BLaER1 (cell line): ENCODE results near the gene IL18BP.

Experiments used
- H3K27ac ChIP-seq: shearing (Covaris generic); formaldehyde crosslinking; 2 replicates; pipeline ENCODE4 v1.8.1; 2022
- H3K27me3 ChIP-seq: shearing (Covaris generic); formaldehyde crosslinking; 2 replicates; pipeline ENCODE4 v1.8.1; 2022
- H3K36me3 ChIP-seq: shearing (Covaris generic); formaldehyde crosslinking; 2 replicates; pipeline ENCODE4 v1.8.1; 2022
- H3K4me1 ChIP-seq: shearing (Covaris generic); formaldehyde crosslinking; 2 replicates; pipeline ENCODE4 v1.8.1; 2022
- H3K4me2 ChIP-seq: shearing (Covaris generic); formaldehyde crosslinking; 2 replicates; pipeline ENCODE4 v1.8.1; 2022
- H3K4me3 ChIP-seq: shearing (Covaris generic); formaldehyde crosslinking; 2 replicates; pipeline ENCODE4 v1.8.1; 2022
- H3K9ac ChIP-seq: shearing (Covaris generic); formaldehyde crosslinking; 2 replicates; pipeline ENCODE4 v1.8.1; 2022
- H3K9me3 ChIP-seq: shearing (Covaris generic); formaldehyde crosslinking; 2 replicates; pipeline ENCODE4 v1.8.1; 2022
- H4K20me1 ChIP-seq: shearing (Covaris generic); formaldehyde crosslinking; 2 replicates; pipeline ENCODE4 v1.8.1; 2022
- Cebpa-rat ChIP-seq: shearing (Covaris generic); IDR thresholded peaks from 2 replicates; pipeline ENCODE4 v1.8.1; 2022

IL18BP gene

GRCh38 chr11:71995726-71996291, 2.9 kb upstream of the IL18BP start:
- no peaks in the 10 kb centered on the region for H3K27me3 ChIP-seq
- H3K4me2 ChIP-seq: no peak overlapping the region
- H3K9me3 ChIP-seq: peaks cover 4% of the 10 kb centered on the region; the same call in 1 of the 2 replicates
- H3K4me1 ChIP-seq: peaks cover 25% of the 10 kb centered on the region
- H4K20me1 ChIP-seq: no peaks in the 10 kb centered on the region
- H3K27ac ChIP-seq: no peak overlapping the region
- H3K4me3 ChIP-seq: no peak overlapping the region
- H3K36me3 ChIP-seq: peaks cover 33% of the 10 kb centered on the region
- no peak for TF ChIP-seq Cebpa-rat
- no peak overlapping the region for H3K9ac ChIP-seq

GRCh38 chr11:71996517-71996916, 2.2 kb upstream of the IL18BP start:
- no peak for TF ChIP-seq Cebpa-rat
- H4K20me1 ChIP-seq: peaks cover 7% of the 10 kb centered on the region
- H3K4me1 ChIP-seq: peaks cover 23% of the 10 kb centered on the region
- H3K36me3 ChIP-seq: peaks cover 37% of the 10 kb centered on the region
- H3K9me3 ChIP-seq: peaks cover 4% of the 10 kb centered on the region; the same call in 1 of the 2 replicates
- H3K4me3 ChIP-seq: no peak overlapping the region
- H3K27ac ChIP-seq: no peak overlapping the region
- no peak overlapping the region for H3K4me2 ChIP-seq
- no peak overlapping the region for H3K9ac ChIP-seq
- H3K27me3 ChIP-seq: no peaks in the 10 kb centered on the region

- peaks cover 11% of the 10 kb centered on the region for H4K20me1 ChIP-seq
- H3K4me1 ChIP-seq: peaks cover 21% of the 10 kb centered on the region
- H3K4me2 ChIP-seq: no peak overlapping the region
These were observed 1.8 kb upstream of the IL18BP start for GRCh38 chr11:71996946-71997345.

GRCh38 chr11:71997594-71997993, 1.1 kb upstream of the IL18BP start:
- TF ChIP-seq Cebpa-rat: no peak
- H3K9ac ChIP-seq: no peak overlapping the region
- peaks cover 18% of the 10 kb centered on the region for H4K20me1 ChIP-seq
- peaks cover 48% of the 10 kb centered on the region for H3K36me3 ChIP-seq
- H3K4me1 ChIP-seq: peaks cover 21% of the 10 kb centered on the region
- H3K27ac ChIP-seq: no peak overlapping the region
- H3K9me3 ChIP-seq: peaks cover 4% of the 10 kb centered on the region; the same call in 1 of the 2 replicates
- H3K27me3 ChIP-seq: no peaks in the 10 kb centered on the region
- H3K4me2 ChIP-seq: no peak overlapping the region
- H3K4me3 ChIP-seq: no peak overlapping the region

More at GRCh38 chr11:71996946-71997345, 1.8 kb upstream of the IL18BP start:
- TF ChIP-seq Cebpa-rat: no peak
- H3K27ac ChIP-seq: no peak overlapping the region
- no peaks in the 10 kb centered on the region for H3K27me3 ChIP-seq
- peaks cover 4% of the 10 kb centered on the region; the same call in 1 of the 2 replicates for H3K9me3 ChIP-seq
- H3K4me3 ChIP-seq: no peak overlapping the region
- H3K9ac ChIP-seq: no peak overlapping the region
- H3K36me3 ChIP-seq: peaks cover 41% of the 10 kb centered on the region

GRCh38 chr11:71998061-71998460, 648 bp upstream of the IL18BP start:
- no peak overlapping the region for H3K9ac ChIP-seq
- no peak for TF ChIP-seq Cebpa-rat
- H4K20me1 ChIP-seq: peaks cover 22% of the 10 kb centered on the region
- no peak overlapping the region for H3K4me2 ChIP-seq
- H3K4me3 ChIP-seq: no peak overlapping the region
- H3K27ac ChIP-seq: no peak overlapping the region; the same call in 1 of the 2 replicates
- peaks cover 4% of the 10 kb centered on the region; the same call in 1 of the 2 replicates for H3K9me3 ChIP-seq
- no peaks in the 10 kb centered on the region for H3K27me3 ChIP-seq
- H3K4me1 ChIP-seq: peaks cover 21% of the 10 kb centered on the region
- peaks cover 52% of the 10 kb centered on the region for H3K36me3 ChIP-seq

DNA sequence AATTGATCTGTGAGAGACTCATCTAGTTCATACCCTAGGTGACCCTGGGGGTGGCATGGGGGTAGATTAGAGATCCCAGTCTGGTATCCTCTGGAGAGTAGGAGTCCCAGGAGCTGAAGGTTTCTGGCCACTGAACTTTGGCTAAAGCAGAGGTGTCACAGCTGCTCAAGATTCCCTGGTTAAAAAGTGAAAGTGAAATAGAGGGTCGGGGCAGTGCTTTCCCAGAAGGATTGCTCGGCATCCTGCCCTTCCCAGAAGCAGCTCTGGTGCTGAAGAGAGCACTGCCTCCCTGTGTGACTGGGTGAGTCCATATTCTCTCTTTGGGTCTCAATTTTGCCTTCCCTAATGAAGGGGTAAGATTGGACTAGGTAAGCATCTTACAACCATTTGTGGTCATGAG, 653 bp downstream of the IL18BP start:
- Histone ChIP-seq H3K4me3 (no peak overlapping the region), H3K4me1 (peaks cover 21% of the 10 kb centered on the region), H3K27me3 (no peaks in the 10 kb centered on the region), H3K36me3 (peaks cover 65% of the 10 kb centered on the region), H4K20me1 (peaks cover 35% of the 10 kb centered on the region), H3K9ac (no peak overlapping the region), H3K4me2 (peak overlapping the region; percentile 66), H3K9me3 (0 out of 2 replicates have a peak, but pooled peaks cover under 1% of the 10 kb centered on the region), H3K27ac (peak overlapping the region; percentile 71)
- TF ChIP-seq Cebpa-rat: no peak

DNA sequence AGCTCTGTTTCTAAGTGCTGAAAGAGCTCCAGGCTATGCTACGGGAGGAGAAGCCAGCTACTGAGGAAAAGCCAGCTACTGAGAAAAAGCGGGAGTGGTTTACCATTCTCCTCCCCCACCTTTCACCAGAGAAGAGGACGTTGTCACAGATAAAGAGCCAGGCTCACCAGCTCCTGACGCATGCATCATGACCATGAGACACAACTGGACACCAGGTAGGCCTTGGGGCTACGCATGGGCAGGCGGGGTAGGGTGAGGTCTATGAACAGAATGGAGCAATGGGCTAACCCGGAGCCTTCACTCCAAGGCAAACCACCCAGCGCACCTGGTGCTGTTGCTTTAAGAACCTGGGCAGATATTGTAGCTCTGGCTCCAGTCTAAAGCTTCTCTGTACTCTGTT, 1.1 kb downstream of the IL18BP start:
- Histone ChIP-seq H4K20me1 (peaks cover 40% of the 10 kb centered on the region), H3K9me3 (no peaks in the 10 kb centered on the region), H3K4me1 (peaks cover 21% of the 10 kb centered on the region), H3K27ac (no peak overlapping the region; the same call in 1 of the 2 replicates), H3K27me3 (no peaks in the 10 kb centered on the region), H3K9ac (no peak overlapping the region), H3K36me3 (peaks cover 65% of the 10 kb centered on the region), H3K4me2 (peak overlapping the region; percentile 66; the same call in 1 of the 2 replicates), H3K4me3 (no peak overlapping the region)
- TF ChIP-seq Cebpa-rat: no peak

DNA sequence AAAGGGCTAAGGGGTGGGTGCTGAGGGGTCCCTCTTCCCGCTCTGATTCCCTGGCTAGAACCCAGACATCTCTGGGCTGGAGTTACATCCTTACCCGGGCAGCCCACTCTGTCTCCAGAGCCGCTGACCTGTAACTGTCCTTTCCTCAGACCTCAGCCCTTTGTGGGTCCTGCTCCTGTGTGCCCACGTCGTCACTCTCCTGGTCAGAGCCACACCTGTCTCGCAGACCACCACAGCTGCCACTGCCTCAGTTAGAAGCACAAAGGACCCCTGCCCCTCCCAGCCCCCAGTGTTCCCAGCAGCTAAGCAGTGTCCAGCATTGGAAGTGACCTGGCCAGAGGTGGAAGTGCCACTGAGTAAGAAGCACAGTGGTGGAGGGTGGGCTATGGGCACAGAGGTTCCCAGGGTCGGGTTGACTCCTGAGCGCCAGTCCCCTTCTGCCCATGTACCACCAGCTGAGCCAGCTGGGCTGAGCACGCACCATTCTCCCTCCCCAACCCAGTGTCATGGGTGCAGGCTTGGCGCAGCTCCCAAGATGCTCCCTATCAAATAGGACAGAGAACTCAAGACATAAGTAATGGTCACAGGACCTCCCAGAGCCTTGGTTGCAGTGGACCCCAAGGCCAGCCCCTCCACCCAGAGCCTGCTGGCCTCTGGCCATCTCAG, 1.6 kb downstream of the IL18BP start:
- TF ChIP-seq Cebpa-rat: no peak
- peaks cover 65% of the 10 kb centered on the region for H3K36me3 ChIP-seq
- H3K27ac ChIP-seq: no peak overlapping the region
- no peak overlapping the region for H3K4me3 ChIP-seq
- H4K20me1 ChIP-seq: peaks cover 45% of the 10 kb centered on the region
- H3K4me2 ChIP-seq: no peak overlapping the region
- no peak overlapping the region for H3K9ac ChIP-seq
- no peaks in the 10 kb centered on the region for H3K27me3 ChIP-seq
- H3K9me3 ChIP-seq: no peaks in the 10 kb centered on the region
- peaks cover 21% of the 10 kb centered on the region for H3K4me1 ChIP-seq

DNA sequence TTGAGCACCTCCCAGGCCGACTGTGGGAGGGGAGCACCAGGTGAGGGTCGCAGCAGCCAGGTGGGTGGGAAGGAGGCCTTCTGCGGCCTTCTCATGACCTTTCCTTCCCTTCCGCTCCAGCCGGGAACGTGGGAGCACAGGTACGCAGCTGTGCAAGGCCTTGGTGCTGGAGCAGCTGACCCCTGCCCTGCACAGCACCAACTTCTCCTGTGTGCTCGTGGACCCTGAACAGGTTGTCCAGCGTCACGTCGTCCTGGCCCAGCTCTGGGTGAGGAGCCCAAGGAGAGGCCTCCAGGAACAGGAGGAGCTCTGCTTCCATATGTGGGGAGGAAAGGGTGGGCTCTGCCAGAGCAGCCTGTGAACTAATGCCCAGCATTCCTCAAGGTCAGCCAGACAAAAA, 2.6 kb downstream of the IL18BP start:
- Histone ChIP-seq H3K4me3 (no peak overlapping the region), H3K9me3 (no peaks in the 10 kb centered on the region), H3K36me3 (peaks cover 65% of the 10 kb centered on the region), H3K27ac (no peak overlapping the region), H3K4me1 (peaks cover 21% of the 10 kb centered on the region), H4K20me1 (peaks cover 55% of the 10 kb centered on the region), H3K9ac (no peak overlapping the region), H3K27me3 (no peaks in the 10 kb centered on the region), H3K4me2 (no peak overlapping the region)
- TF ChIP-seq Cebpa-rat: no peak

- Histone ChIP-seq H3K4me3 (no peak overlapping the region), H3K9ac (no peak overlapping the region), H3K27ac (no peak overlapping the region), H3K4me1 (peaks cover 21% of the 10 kb centered on the region), H3K9me3 (no peaks in the 10 kb centered on the region), H4K20me1 (peaks cover 62% of the 10 kb centered on the region), H3K4me2 (no peak overlapping the region), H3K27me3 (no peaks in the 10 kb centered on the region), H3K36me3 (peaks cover 67% of the 10 kb centered on the region)
- no peak for TF ChIP-seq Cebpa-rat
These were observed 3.3 kb downstream of the IL18BP start for GRCh38 chr11:72001834-72002591.
